Cardiac muscle cell (in vitro differentiated cells and primary cell): ENCODE results near the gene RNF141. TPM values are rescaled to one million over a fixed set of nuclear protein-coding genes. Genes with fewer than 3 reads are reported as not detected.

Source experiments
- DNase-seq, 2 donors: peaks; one replicate each; pipeline versions ENCODE4 v3.0.0 to v3.0.0-alpha.2; 2010 to 2017; ENCODE audit warnings: low read depth in 1 of 2, low spot score in 1 of 2
- H3K27ac ChIP-seq: fragments of 200-600 bp; sonication (generic); 2 replicates; pipeline ENCODE4 v1.5.1; 2016
- H3K27me3 ChIP-seq: fragments of 200-600 bp; sonication (generic); 2 replicates; pipeline ENCODE4 v1.6.0; 2016; ENCODE audit warnings: control low read depth
- H3K36me3 ChIP-seq: fragments of 200-600 bp; sonication (generic); 2 replicates; pipeline ENCODE4 v1.5.1; 2016; ENCODE audit warnings: control low read depth
- H3K4me1 ChIP-seq: fragments of 200-600 bp; sonication (generic); 2 replicates; pipeline ENCODE4 v1.8.1; 2017; ENCODE audit warnings: low read depth, mild to moderate bottlenecking, mixed run types
- H3K4me3 ChIP-seq: fragments of 200-600 bp; sonication (generic); 2 replicates; pipeline ENCODE4 v1.5.1; 2016; ENCODE audit warnings: mild to moderate bottlenecking
- H3K9me3 ChIP-seq: fragments of 200-600 bp; sonication (generic); 2 replicates; pipeline ENCODE4 v1.5.1; 2017; ENCODE audit warnings: low read depth, mild to moderate bottlenecking, control low read depth
- polyA plus RNA-seq: library from polyadenylated mRNA; unstranded; fragments of >200 nt; fragmentation: Nextera tagmentation; extraction: Ambion mirVana; gene quantifications from 2 replicates; pipeline ENCODE4 v1.2.1, GENCODE V29; 2016
- total RNA-seq: library from RNA; depleted of rRNA; stranded (reverse); fragments of >200 nt; gene quantifications from 2 replicates; pipeline ENCODE4 v1.2.3, GENCODE V29; 2016
- TF ChIP-seq, protein P1 (sequence below): IDR thresholded peaks from 2 replicates; pipeline ENCODE4 v1.5.1; 2012; ENCODE audit warnings: low read depth, mild to moderate bottlenecking, low read length

Gene RNF141
- total and polyA plus RNA-seq, 2 experiments from 2014 or later = 12.4 to 19.9 TPM

DNA sequence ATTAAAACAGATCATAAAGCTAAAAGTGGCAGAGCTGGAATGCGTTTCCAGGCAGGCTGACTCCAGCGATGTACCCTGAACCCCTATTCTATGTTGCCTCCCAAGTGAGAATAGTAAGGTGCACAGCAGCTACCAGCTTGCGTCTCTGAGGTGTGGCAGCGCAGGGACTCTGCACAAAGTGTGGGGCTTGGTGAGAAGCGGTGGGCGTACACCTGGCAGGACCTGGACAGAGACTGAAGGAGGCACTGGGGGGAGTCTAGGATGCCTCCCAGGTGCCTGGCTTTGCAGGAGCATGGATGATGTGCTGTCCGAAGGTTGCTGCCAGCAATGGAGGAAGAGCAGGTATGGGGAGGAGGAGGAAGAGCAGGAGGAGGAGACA lies 43.0 kb downstream of the RNF141 start:
- no peaks in the 10 kb centered on the region for H3K36me3 ChIP-seq
- H3K4me3 ChIP-seq = no peak overlapping the region
- no peak for DNase-seq
- no peaks in the 10 kb centered on the region for H3K27me3 ChIP-seq
- H3K9me3 ChIP-seq = no peaks in the 10 kb centered on the region
- H3K4me1 ChIP-seq = no peaks in the 10 kb centered on the region
- TF ChIP-seq, protein P1, sequence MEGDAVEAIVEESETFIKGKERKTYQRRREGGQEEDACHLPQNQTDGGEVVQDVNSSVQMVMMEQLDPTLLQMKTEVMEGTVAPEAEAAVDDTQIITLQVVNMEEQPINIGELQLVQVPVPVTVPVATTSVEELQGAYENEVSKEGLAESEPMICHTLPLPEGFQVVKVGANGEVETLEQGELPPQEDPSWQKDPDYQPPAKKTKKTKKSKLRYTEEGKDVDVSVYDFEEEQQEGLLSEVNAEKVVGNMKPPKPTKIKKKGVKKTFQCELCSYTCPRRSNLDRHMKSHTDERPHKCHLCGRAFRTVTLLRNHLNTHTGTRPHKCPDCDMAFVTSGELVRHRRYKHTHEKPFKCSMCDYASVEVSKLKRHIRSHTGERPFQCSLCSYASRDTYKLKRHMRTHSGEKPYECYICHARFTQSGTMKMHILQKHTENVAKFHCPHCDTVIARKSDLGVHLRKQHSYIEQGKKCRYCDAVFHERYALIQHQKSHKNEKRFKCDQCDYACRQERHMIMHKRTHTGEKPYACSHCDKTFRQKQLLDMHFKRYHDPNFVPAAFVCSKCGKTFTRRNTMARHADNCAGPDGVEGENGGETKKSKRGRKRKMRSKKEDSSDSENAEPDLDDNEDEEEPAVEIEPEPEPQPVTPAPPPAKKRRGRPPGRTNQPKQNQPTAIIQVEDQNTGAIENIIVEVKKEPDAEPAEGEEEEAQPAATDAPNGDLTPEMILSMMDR = no peak
- H3K27ac ChIP-seq = no peak overlapping the region

DNA sequence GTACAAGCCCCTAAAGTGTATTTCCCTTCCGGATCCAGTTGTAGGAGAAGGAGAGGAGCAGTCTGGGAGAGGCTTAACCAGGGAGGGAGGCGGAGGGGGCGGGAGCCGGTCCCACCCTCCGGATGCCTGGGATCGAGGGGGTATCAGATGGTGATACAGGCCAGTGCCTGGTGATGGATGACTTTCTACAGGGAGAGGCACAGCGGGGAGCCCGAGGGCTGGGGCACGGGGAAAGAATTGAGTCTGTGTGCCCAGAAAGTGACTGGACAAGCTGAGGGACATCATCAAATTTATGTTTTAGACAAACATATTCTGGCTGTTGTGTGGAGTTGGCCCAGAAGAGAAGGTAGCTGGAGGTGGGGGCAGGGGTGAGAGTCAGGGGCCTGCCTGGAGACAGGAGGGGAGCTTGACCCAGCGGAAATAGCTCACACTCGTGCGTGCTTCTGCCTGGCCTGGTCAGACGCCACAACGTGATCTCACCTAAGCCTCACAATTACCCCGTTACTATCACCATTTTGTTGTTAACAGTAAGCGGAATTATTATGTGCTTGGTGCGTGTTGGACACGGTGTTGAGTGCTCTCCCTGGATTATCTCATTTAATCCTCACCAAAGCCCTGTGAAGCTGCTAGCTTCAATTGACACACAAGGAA lies 43.5 kb downstream of the RNF141 start:
- Histone ChIP-seq H3K4me3 (no peak overlapping the region), H3K27me3 (no peaks in the 10 kb centered on the region), H3K9me3 (no peaks in the 10 kb centered on the region), H3K4me1 (no peaks in the 10 kb centered on the region), H3K27ac (no peak overlapping the region), H3K36me3 (no peaks in the 10 kb centered on the region)
- no peak for DNase-seq
- TF ChIP-seq, protein P1 = no peak

DNA sequence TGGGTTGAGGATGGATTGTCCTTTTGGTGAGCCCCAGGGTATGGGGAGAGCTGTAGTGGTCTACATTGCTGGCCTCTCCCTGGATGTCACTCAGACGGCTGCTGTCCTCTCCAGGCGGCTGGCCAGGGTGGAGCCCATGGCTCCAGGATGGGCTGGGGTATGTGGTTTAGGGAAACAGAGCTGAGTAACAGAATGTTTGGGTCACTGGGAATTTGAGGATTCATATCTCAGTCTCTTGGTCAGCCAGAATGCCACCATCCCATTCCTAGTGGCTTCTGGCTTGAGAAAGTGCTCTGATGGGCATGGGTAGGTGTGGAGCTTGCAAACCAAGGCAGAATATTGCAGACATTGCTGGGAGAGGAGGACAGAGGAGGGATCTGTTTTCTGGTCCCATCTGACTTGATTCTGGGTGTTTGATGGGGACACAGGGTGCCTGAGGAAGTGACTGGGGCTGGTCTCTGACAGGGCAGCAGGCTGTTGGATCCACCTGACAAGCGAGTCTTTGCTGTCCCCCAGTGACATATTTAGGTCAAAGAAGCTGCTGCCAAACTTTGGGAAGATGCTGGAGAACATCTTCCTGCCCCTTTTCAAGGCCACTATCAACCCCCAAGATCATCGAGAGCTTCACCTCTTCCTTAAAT lies 44.6 kb downstream of the RNF141 start:
- no peak for DNase-seq
- no peak overlapping the region for H3K4me3 ChIP-seq
- H3K36me3 ChIP-seq = no peaks in the 10 kb centered on the region
- no peak overlapping the region for H3K27ac ChIP-seq
- H3K4me1 ChIP-seq = no peaks in the 10 kb centered on the region
- H3K9me3 ChIP-seq = no peaks in the 10 kb centered on the region
- no peaks in the 10 kb centered on the region for H3K27me3 ChIP-seq
- TF ChIP-seq, protein P1 = no peak

DNA sequence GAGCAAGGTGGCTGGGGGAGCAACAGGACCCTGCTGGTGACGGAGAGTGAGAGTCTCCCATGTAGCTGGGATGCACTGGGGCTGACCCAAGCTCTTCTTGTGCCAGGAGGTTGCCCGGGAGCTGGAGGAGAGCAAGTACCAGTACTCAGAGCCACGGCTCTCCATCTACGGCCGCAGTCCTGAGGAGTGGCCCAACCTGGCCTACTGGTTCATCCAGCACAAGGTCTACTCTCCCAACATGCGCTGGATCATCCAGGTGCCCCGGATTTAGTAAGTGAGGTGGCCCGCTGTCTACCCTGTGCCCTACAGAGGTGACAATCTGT lies 45.6 kb downstream of the RNF141 start:
- Histone ChIP-seq H3K27me3 (no peaks in the 10 kb centered on the region), H3K9me3 (no peaks in the 10 kb centered on the region), H3K4me3 (no peak overlapping the region), H3K27ac (no peak overlapping the region), H3K36me3 (no peaks in the 10 kb centered on the region), H3K4me1 (no peaks in the 10 kb centered on the region)
- TF ChIP-seq, protein P1 = no peak
- DNase-seq = no peak

DNA sequence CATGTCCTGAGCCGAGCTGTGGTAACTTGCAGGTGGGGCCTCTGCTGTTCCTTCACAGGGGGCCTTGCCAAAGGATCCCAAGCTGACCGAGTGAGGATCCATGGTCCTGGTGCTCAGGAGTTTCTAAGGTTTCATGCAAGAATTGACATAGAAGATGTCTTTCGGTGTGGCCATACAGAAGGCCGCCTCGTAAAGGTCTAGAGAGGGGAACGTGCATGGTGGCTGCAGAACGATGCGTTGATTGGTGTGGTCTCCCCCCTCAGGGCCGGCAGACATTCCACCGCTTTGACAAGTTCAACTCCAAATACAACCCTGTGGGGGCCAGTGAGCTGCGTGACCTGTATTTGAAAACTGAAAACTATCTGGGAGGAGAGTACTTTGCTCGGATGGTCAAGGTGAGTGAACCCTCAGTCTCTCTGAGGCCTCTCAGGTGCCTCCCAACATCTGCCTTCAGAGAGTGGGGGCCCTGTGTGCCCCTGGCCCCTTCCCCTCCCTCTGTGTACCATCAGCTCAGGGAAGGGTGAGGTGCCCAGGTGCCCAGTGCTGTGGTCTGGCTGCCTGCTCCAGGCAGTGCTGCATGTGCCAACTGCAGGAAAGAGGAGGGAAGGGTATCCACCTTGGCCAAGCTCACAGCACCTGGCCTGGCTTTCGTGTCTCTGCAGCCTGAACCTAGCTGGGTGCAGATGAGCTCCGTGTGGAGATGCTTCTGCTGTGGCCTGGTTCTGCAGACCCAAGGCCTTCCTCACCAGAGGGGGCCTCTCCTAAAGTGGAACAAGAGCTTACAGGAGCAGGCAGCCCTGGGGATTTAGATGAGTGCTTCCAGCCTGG lies 46.1 kb downstream of the RNF141 start:
- no peaks in the 10 kb centered on the region for H3K4me1 ChIP-seq
- H3K36me3 ChIP-seq = no peaks in the 10 kb centered on the region
- DNase-seq = no peak
- H3K27me3 ChIP-seq = no peaks in the 10 kb centered on the region
- H3K4me3 ChIP-seq = no peak overlapping the region
- no peak overlapping the region for H3K27ac ChIP-seq
- TF ChIP-seq, protein P1 = no peak
- H3K9me3 ChIP-seq = no peaks in the 10 kb centered on the region
